Stimulated activated CD4-positive, alpha-beta T cell treated with anti-CD3 and anti-CD28 coated beads, Interleukin-12 subunit alpha, Interleukin-12 subunit beta, amount 100 ng/mL, for 4 hours (primary cell): ENCODE measurements around the gene CGB3.

Source experiments
- DNase-seq: peaks from one replicate; pipeline ENCODE4 v3.0.0-alpha.2; 2020

Gene CGB3

GRCh38 chr19:49014870-49015255, 9.3 kb downstream of the CGB3 start:
- no peak for DNase-seq

GRCh38 chr19:49014123-49014869, 9.8 kb downstream of the CGB3 start:
- DNase-seq, result no peak

- no peak for DNase-seq
Observed at GRCh38 chr19:49011194-49011593, 12.9 kb downstream of the CGB3 start.

- DNase-seq, result no peak
Observed at GRCh38 chr19:49010453-49010852, 13.7 kb downstream of the CGB3 start.

- DNase-seq, result no peak
Observed at GRCh38 chr19:49009828-49010227, 14.3 kb downstream of the CGB3 start.

- no peak for DNase-seq
Observed at GRCh38 chr19:49006905-49007304, 17.2 kb downstream of the CGB3 start.

- DNase-seq, result no peak
Observed at GRCh38 chr19:49004964-49005614, 19.0 kb downstream of the CGB3 start.

GRCh38 chr19:49004133-49004532, 20.0 kb downstream of the CGB3 start:
- no peak for DNase-seq

- DNase-seq, result peak; percentile 54
Observed at GRCh38 chr19:48999481-49000325, 24.4 kb downstream of the CGB3 start.

GRCh38 chr19:48997972-48998371, 26.2 kb downstream of the CGB3 start:
- DNase-seq, result peak; percentile 50

GRCh38 chr19:48994035-48994386, 30.1 kb downstream of the CGB3 start:
- DNase-seq, result no peak

GRCh38 chr19:48993175-48994034, 30.7 kb downstream of the CGB3 start, which contains the start of the genes GYS1 and RUVBL2:
Gene GYS1, minus strand, starts transcription at chr19:48993309. Its CDS starts 197 bp downstream, at chr19:48993112.
Gene RUVBL2, plus strand, starts transcription at chr19:48993887. Its CDS starts 25 bp downstream, at chr19:48993912.
- DNase-seq, result peak; percentile 99

- DNase-seq, result no peak
Observed at GRCh38 chr19:48992581-48993174, 31.5 kb downstream of the CGB3 start.

- DNase-seq, result no peak
Observed at GRCh38 chr19:48991873-48992580, 32.1 kb downstream of the CGB3 start.

GRCh38 chr19:48991011-48991609, 33.0 kb downstream of the CGB3 start:
- no peak for DNase-seq

- no peak for DNase-seq
Observed at GRCh38 chr19:48990400-48990799, 33.7 kb downstream of the CGB3 start.

- DNase-seq, result no peak
Observed at GRCh38 chr19:48989701-48990291, 34.3 kb downstream of the CGB3 start.

- DNase-seq, result no peak
Observed at GRCh38 chr19:48988860-48989259, 35.3 kb downstream of the CGB3 start.

GRCh38 chr19:48988286-48988685, 35.8 kb downstream of the CGB3 start:
- DNase-seq, result no peak

GRCh38 chr19:48987323-48987722, 36.8 kb downstream of the CGB3 start:
- no peak for DNase-seq

GRCh38 chr19:48986211-48986610, 37.9 kb downstream of the CGB3 start:
- DNase-seq, result no peak
